HL-60 (cell line): Measurements from ENCODE around the gene OSTF1.
A peak's percentile ranks its signal among the peaks of the same experiment; 100 is the strongest.

Experiments used
- DNase-seq, 2 experiments: peaks; one replicate each; pipeline ENCODE4 v3.0.0-alpha.2; 2010 to 2020; ENCODE audit warnings: low read depth in 1 of 2, low spot score in 1 of 2
- H3K27ac ChIP-seq: fragments of 250-450 bp; sonication (Bioruptor Pico); replicated peaks from 2 replicates; pipeline ENCODE4 v1.5.1; 2020; ENCODE audit warnings: mild to moderate bottlenecking, moderate library complexity
- H3K27me3 ChIP-seq: fragments of 250-450 bp; sonication (Bioruptor Pico); 2 replicates; pipeline ENCODE4 v1.5.1; 2021; ENCODE audit warnings: mild to moderate bottlenecking, moderate library complexity; ENCODE audit not compliant: insufficient read depth, poor library complexity, severe bottlenecking
- H3K4me3 ChIP-seq: replicated peaks from 2 replicates; pipeline ENCODE4 v1.5.1; 2011; ENCODE audit warnings: mild to moderate bottlenecking, control low read depth, low read length; ENCODE audit not compliant: insufficient read depth
- GABPA ChIP-seq: IDR thresholded peaks from 2 replicates; pipeline ENCODE4 v1.6.1; 2012; ENCODE audit warnings: low read depth
- POLR2AphosphoS5 ChIP-seq: IDR thresholded peaks from 2 replicates; pipeline ENCODE4 v1.6.1; 2012; ENCODE audit warnings: low read depth
- SPI1 ChIP-seq: IDR thresholded peaks from 2 replicates; pipeline ENCODE4 v1.6.1; 2012; ENCODE audit warnings: low read depth, mild to moderate bottlenecking, borderline replicate concordance
- TF ChIP-seq, protein P1 (sequence below): IDR thresholded peaks from one replicate; pipeline ENCODE4 v1.5.1; 2011; ENCODE audit warnings: low read length, control low read depth, inconsistent platforms; ENCODE audit not compliant: insufficient read depth
- TF ChIP-seq, protein P2 (sequence below): IDR thresholded peaks from 2 replicates; pipeline ENCODE4 v1.6.1; 2012; ENCODE audit warnings: low read depth; ENCODE audit not compliant: insufficient replicate concordance

The OSTF1 gene

DNA sequence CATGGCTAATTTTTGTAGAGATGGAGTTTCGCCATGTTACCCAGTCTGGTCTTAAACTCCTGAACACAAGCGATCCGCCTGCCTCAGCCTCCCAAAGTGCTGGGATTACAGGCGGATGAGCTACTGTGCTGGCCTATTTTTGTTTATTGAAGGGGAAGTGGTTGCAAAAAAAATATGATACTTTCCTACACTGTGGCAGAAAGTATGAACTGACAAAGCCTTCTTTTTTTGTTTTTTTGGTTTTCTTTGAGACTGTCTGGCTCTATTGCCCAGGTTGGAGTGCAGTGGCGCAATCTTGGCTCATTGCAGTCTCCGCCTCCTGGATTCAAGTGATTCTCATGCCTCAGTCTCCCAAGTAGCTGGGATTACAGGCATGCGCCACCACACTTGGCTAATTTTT lies 50.9 kb downstream of the OSTF1 start:
- Histone ChIP-seq H3K27me3 (no peaks in the 10 kb centered on the region), H3K4me3 (no peak overlapping the region), H3K27ac (no peak overlapping the region)
- TF ChIP-seq, protein P1, sequence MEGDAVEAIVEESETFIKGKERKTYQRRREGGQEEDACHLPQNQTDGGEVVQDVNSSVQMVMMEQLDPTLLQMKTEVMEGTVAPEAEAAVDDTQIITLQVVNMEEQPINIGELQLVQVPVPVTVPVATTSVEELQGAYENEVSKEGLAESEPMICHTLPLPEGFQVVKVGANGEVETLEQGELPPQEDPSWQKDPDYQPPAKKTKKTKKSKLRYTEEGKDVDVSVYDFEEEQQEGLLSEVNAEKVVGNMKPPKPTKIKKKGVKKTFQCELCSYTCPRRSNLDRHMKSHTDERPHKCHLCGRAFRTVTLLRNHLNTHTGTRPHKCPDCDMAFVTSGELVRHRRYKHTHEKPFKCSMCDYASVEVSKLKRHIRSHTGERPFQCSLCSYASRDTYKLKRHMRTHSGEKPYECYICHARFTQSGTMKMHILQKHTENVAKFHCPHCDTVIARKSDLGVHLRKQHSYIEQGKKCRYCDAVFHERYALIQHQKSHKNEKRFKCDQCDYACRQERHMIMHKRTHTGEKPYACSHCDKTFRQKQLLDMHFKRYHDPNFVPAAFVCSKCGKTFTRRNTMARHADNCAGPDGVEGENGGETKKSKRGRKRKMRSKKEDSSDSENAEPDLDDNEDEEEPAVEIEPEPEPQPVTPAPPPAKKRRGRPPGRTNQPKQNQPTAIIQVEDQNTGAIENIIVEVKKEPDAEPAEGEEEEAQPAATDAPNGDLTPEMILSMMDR = no peak
- no peak for TF ChIP-seq GABPA
- TF ChIP-seq POLR2AphosphoS5 = no peak
- TF ChIP-seq SPI1 = no peak
- TF ChIP-seq, protein P2, sequence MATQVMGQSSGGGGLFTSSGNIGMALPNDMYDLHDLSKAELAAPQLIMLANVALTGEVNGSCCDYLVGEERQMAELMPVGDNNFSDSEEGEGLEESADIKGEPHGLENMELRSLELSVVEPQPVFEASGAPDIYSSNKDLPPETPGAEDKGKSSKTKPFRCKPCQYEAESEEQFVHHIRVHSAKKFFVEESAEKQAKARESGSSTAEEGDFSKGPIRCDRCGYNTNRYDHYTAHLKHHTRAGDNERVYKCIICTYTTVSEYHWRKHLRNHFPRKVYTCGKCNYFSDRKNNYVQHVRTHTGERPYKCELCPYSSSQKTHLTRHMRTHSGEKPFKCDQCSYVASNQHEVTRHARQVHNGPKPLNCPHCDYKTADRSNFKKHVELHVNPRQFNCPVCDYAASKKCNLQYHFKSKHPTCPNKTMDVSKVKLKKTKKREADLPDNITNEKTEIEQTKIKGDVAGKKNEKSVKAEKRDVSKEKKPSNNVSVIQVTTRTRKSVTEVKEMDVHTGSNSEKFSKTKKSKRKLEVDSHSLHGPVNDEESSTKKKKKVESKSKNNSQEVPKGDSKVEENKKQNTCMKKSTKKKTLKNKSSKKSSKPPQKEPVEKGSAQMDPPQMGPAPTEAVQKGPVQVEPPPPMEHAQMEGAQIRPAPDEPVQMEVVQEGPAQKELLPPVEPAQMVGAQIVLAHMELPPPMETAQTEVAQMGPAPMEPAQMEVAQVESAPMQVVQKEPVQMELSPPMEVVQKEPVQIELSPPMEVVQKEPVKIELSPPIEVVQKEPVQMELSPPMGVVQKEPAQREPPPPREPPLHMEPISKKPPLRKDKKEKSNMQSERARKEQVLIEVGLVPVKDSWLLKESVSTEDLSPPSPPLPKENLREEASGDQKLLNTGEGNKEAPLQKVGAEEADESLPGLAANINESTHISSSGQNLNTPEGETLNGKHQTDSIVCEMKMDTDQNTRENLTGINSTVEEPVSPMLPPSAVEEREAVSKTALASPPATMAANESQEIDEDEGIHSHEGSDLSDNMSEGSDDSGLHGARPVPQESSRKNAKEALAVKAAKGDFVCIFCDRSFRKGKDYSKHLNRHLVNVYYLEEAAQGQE = no peak
- DNase-seq = no peak

DNA sequence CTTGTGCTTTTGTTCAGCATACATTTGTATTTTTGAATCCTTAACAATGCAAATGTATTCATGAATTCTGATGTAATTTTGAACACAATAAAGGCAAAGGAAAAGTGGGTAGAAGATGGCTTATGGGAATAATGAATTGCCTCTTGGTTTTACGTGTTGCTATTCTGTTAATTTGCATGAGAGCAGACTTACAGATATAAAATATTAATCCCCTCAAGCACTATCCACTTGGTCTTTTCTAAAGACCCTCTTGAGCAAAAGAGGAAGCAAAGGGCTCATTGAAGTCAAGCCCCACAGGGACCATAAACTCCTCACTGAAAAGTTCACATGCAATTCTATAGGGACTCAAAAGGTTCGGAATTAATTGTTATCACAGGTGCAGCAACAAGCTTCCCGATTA lies 51.9 kb downstream of the OSTF1 start:
- H3K4me3 ChIP-seq = no peak overlapping the region
- TF ChIP-seq POLR2AphosphoS5 (no peak), GABPA (no peak), SPI1 (no peak)
- TF ChIP-seq, protein P1 = no peak
- TF ChIP-seq, protein P2 = no peak
- H3K27ac ChIP-seq = peak overlapping the region; percentile 19; the same call in 1 of the 2 replicates
- H3K27me3 ChIP-seq = no peaks in the 10 kb centered on the region
- DNase-seq = no peak

GRCh38 chr9:75142202-75142601 lies 53.9 kb downstream of the OSTF1 start:
- Histone ChIP-seq H3K27me3 (no peaks in the 10 kb centered on the region), H3K4me3 (no peak overlapping the region), H3K27ac (peak overlapping the region; percentile 71)
- TF ChIP-seq, protein P1 = no peak
- TF ChIP-seq POLR2AphosphoS5 (peak; percentile 71), GABPA (peak; percentile 78), SPI1 (peak; percentile 83)
- TF ChIP-seq, protein P2 = peak; percentile 34
- peak; percentile 63 to 90 for DNase-seq
